SK-N-SH (cell line): ENCODE data around the gene EFEMP2. TPM values are rescaled to one million over a fixed set of nuclear protein-coding genes. Genes with fewer than 3 reads are reported as not detected.
A peak's percentile ranks its signal among the peaks of the same experiment; 100 is the strongest.

ENCODE experiments used
- CTCF ChIA-PET: fragments of 300-600, 350-600 bp; formaldehyde crosslinking; extraction: SDS; loops from one replicate; lab custom pipeline; 2021; lab: Yijun Ruan, JAX
- POLR2A ChIA-PET: fragments of 350-600 bp; sonication (Branson Sonifier 250); formaldehyde crosslinking; extraction: SDS; loops from one replicate; lab custom pipeline; 2020; ENCODE audit warnings: antibody characterized with exemption, inconsistent platforms; lab: Yijun Ruan, JAX
- DNase-seq: peaks from one replicate; pipeline ENCODE4 v3.0.0; 2012
- H2AFZ ChIP-seq: fragments of 200-600 bp; sonication (generic); 2 replicates; pipeline ENCODE4 v1.8.1; 2016; ENCODE audit warnings: antibody characterized with exemption, mild to moderate bottlenecking, low read depth
- H3F3A ChIP-seq: fragments of 200-600 bp; sonication (generic); replicated peaks from 2 replicates; pipeline ENCODE3; 2016; ENCODE audit warnings: antibody characterized with exemption, mild to moderate bottlenecking; ENCODE audit not compliant: insufficient read depth
- H3K27ac ChIP-seq, 2 experiments: fragments of 200-500 bp in 1 of 2; fragments of 200-600 bp in 1 of 2; sonication (Bioruptor generic) in 1 of 2; sonication (generic), shearing (Covaris generic) in 1 of 2; 2 replicates each; pipeline versions ENCODE4 v1.5.1 to v1.6.1; 2014 to 2016; ENCODE audit warnings: low read depth in 2 of 2, inconsistent platforms in 1 of 2, low read length in 1 of 2, mild to moderate bottlenecking in 1 of 2, mixed read lengths in 1 of 2
- H3K27me3 ChIP-seq: fragments of 200-600 bp; sonication (generic), shearing (Covaris generic); 2 replicates; pipeline ENCODE4 v1.6.1; 2016; ENCODE audit warnings: mixed run types; ENCODE audit not compliant: insufficient read depth
- H3K36me3 ChIP-seq, 2 experiments: fragments of 200-500 bp in 1 of 2; fragments of 200-600 bp in 1 of 2; sonication (Bioruptor generic) in 1 of 2; sonication (generic) in 1 of 2; replicated peaks in 1 of 2; 2 replicates each; pipeline versions ENCODE3 to v1.5.1; 2014 to 2016; ENCODE audit warnings: low read length in 1 of 2, mild to moderate bottlenecking in 1 of 2; ENCODE audit not compliant: insufficient read depth in 2 of 2, control insufficient read depth in 1 of 2
- H3K4me1 ChIP-seq, 2 experiments: fragments of 200-500 bp in 1 of 2; fragments of 200-600 bp in 1 of 2; sonication (Bioruptor generic) in 1 of 2; sonication (generic), shearing (Covaris generic) in 1 of 2; 2 replicates each; pipeline versions ENCODE4 v1.5.1 to v1.6.1; 2014 to 2016; ENCODE audit warnings: low read depth in 1 of 2, low read length in 1 of 2, mixed run types in 1 of 2; ENCODE audit not compliant: insufficient read depth in 2 of 2, control insufficient read depth in 1 of 2
- H3K4me2 ChIP-seq: fragments of 200-600 bp; sonication (generic), shearing (Covaris generic); 2 replicates; pipeline ENCODE4 v1.6.1; 2017; ENCODE audit warnings: mixed run types
- H3K4me3 ChIP-seq, 2 experiments: fragments of 200-500 bp in 1 of 2; fragments of 200-600 bp in 1 of 2; sonication (Bioruptor generic) in 1 of 2; sonication (generic), shearing (Covaris generic) in 1 of 2; 2 replicates each; pipeline versions ENCODE4 v1.5.1 to v1.8.1; 2014 to 2016; ENCODE audit warnings: low read depth in 2 of 2, inconsistent platforms in 1 of 2, low read length in 1 of 2, mild to moderate bottlenecking in 1 of 2, mixed read lengths in 1 of 2, moderate library complexity in 1 of 2
- H3K79me2 ChIP-seq: fragments of 200-600 bp; sonication (generic); 2 replicates; pipeline ENCODE4 v1.8.1; 2017; ENCODE audit warnings: mild to moderate bottlenecking; ENCODE audit not compliant: insufficient read depth
- H3K9ac ChIP-seq: fragments of 200-600 bp; sonication (generic); 2 replicates; pipeline ENCODE4 v1.6.1; 2017; ENCODE audit warnings: mixed run types
- H3K9me2 ChIP-seq: fragments of 200-600 bp; sonication (generic); 2 replicates; pipeline ENCODE4 v1.6.1; 2017; ENCODE audit warnings: mixed run types
- H3K9me3 ChIP-seq: fragments of 200-600 bp; sonication (generic); 2 replicates; pipeline ENCODE4 v1.6.1; 2017; ENCODE audit warnings: mixed run types, mild to moderate bottlenecking, moderate library complexity
- H4K20me1 ChIP-seq: fragments of 200-600 bp; sonication (generic); 2 replicates; pipeline ENCODE4 v1.6.1; 2017; ENCODE audit warnings: mild to moderate bottlenecking, mixed run types; ENCODE audit not compliant: insufficient read depth
- CHD2 ChIP-seq: fragments of 150-350 bp; IDR thresholded peaks from 2 replicates; pipeline ENCODE4 v1.6.1; 2018; ENCODE audit warnings: low read length; ENCODE audit not compliant: partially characterized antibody
- EP300 ChIP-seq, 2 experiments: IDR thresholded peaks; 2 replicates each; pipeline versions ENCODE4 v1.4.0 to v1.6.1; 2012; ENCODE audit warnings: borderline replicate concordance in 1 of 2, low read depth in 1 of 2, low read length in 1 of 2
- FOXM1 ChIP-seq: IDR thresholded peaks from 2 replicates; pipeline ENCODE4 v1.4.0; 2012; ENCODE audit warnings: low read depth, mild to moderate bottlenecking
- JUND ChIP-seq: IDR thresholded peaks from 2 replicates; pipeline ENCODE4 v1.4.0; 2012
- MEF2A ChIP-seq: IDR thresholded peaks from 2 replicates; pipeline ENCODE4 v1.4.0; 2012; ENCODE audit warnings: low read depth, borderline replicate concordance
- MXI1 ChIP-seq: IDR thresholded peaks from 2 replicates; pipeline ENCODE4 v1.6.1; 2012; ENCODE audit warnings: mild to moderate bottlenecking, low read depth, low read length, improper control_type of control experiment
- NFIC ChIP-seq: IDR thresholded peaks from 2 replicates; pipeline ENCODE4 v1.4.0; 2012; ENCODE audit warnings: borderline replicate concordance
- NRF1 ChIP-seq: IDR thresholded peaks from 2 replicates; pipeline ENCODE4 v1.6.1; 2012; ENCODE audit warnings: low read depth, mild to moderate bottlenecking, low read length
- POLR2AphosphoS5 ChIP-seq: IDR thresholded peaks from 2 replicates; pipeline ENCODE4 v1.6.1; 2012; ENCODE audit warnings: low read depth, low read length
- RCOR1 ChIP-seq: fragments of 150-350 bp; IDR thresholded peaks from 2 replicates; pipeline ENCODE4 v1.6.1; 2017; ENCODE audit warnings: antibody characterized with exemption, low read length
- RXRA ChIP-seq: IDR thresholded peaks from 2 replicates; pipeline ENCODE4 v1.4.0; 2012; ENCODE audit warnings: low read depth, mild to moderate bottlenecking, borderline replicate concordance
- SMC3 ChIP-seq: IDR thresholded peaks from 2 replicates; pipeline ENCODE4 v1.6.1; 2012; ENCODE audit warnings: low read depth, low read length, improper control_type of control experiment
- TEAD4 ChIP-seq: IDR thresholded peaks from 2 replicates; pipeline ENCODE4 v1.4.0; 2012; ENCODE audit warnings: mild to moderate bottlenecking, borderline replicate concordance; ENCODE audit not compliant: insufficient read depth
- YY1 ChIP-seq: IDR thresholded peaks from 2 replicates; pipeline ENCODE4 v1.4.0; 2012; ENCODE audit warnings: low read depth, mild to moderate bottlenecking
- WGBS: methylation state at CpG from one replicate; pipeline ENCODE4 v1.1.6; 2017; ENCODE audit warnings: low lambda C conversion rate; 5-methylcytosine and 5-hydroxymethylcytosine counted together
- polyA plus RNA-seq, 3 experiments: library from polyadenylated mRNA; depleted of rRNA; stranded (reverse); fragments of >200 nt; gene quantifications; 2 replicates each; pipeline ENCODE4 v1.2.3, GENCODE V29; 2012
- TF ChIP-seq, protein P1 (sequence below): IDR thresholded peaks from 2 replicates; pipeline ENCODE4 v1.4.0; 2012; ENCODE audit warnings: low read depth, borderline replicate concordance
- TF ChIP-seq, protein P2 (sequence below): fragments of 200-600 bp; sonication (generic); IDR thresholded peaks from 2 replicates; pipeline ENCODE4 v1.6.1; 2017; ENCODE audit warnings: antibody characterized with exemption, mild to moderate bottlenecking, moderate library complexity
- TF ChIP-seq, protein P3 (sequence below): IDR thresholded peaks from 2 replicates; pipeline ENCODE4 v1.4.0; 2012; ENCODE audit warnings: low read depth, borderline replicate concordance
- TF ChIP-seq, protein P4 (sequence below): IDR thresholded peaks from 2 replicates; pipeline ENCODE4 v1.4.0; 2012; ENCODE audit warnings: low read depth

The EFEMP2 gene
- polyA plus RNA-seq, 1 of the 3 experiments (the other 2 are of a cell fraction), result 203 TPM

DNA sequence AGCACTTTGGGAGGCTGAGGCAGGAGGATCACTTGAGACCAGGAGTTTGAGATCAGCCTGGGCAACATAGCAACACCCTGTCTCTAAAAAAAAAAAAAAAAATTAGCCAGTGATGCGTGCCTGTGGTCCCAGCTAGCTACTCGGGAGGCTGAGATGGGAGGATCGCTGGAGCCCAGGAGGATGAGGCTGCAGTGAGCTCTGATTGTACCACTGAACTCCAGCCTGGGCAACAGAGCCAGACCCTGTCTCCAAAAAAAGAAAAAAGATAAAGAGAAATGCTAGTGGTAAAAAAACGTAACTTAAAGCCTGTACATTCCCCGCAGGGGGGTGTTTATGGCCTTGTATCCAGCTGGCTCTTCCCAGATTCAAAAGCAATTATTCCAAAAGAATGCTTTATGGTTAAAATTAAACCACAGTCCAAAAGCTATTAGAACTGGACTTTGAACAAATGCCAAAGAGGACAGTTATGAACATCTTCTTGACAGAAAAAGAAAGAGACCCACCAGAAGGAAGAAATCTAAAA is 55.2 kb downstream of the EFEMP2 start:
- ChIA-PET CTCF (interaction anchor here (0.7 to 13.8 kb wide), 35 partner anchors 8 to 405 kb away, joined by 3 to 111 read pairs (median 6); partner anchors contain the start of genes AP5B1, CCDC85B, KAT5 and OVOL1), POLR2A (interaction anchor here (2.9 kb wide), 1 partner anchor 105 kb away, joined by 23 read pairs; the partner anchor contains the start of gene KAT5)
- Histone ChIP-seq H2AFZ (peak overlapping the region; percentile 91), H3K4me2 (peak overlapping the region; percentile 76), H3K9me2 (no peaks in the 10 kb centered on the region), H4K20me1 (no peaks in the 10 kb centered on the region), H3K27me3 (no peaks in the 10 kb centered on the region), H3K4me1 (peaks cover 0 to 3% of the 10 kb centered on the region in 2 experiments; a peak in 1 of 4 replicates), H3K9ac (peak overlapping the region; percentile 63), H3F3A (no peaks in the 10 kb centered on the region), H3K27ac (peak overlapping the region in 1 of 2 experiments; percentile 62; a peak in 1 of 4 replicates), H3K79me2 (no peaks in the 10 kb centered on the region), H3K9me3 (no peaks in the 10 kb centered on the region), H3K4me3 (peak overlapping the region; percentile 62 to 75), H3K36me3 (no peaks in the 10 kb centered on the region)
- 61% methylated on average over 5 of the region's 5 CpGs for WGBS
- TF ChIP-seq YY1 (no peak), JUND (no peak)
- no peak for DNase-seq

DNA sequence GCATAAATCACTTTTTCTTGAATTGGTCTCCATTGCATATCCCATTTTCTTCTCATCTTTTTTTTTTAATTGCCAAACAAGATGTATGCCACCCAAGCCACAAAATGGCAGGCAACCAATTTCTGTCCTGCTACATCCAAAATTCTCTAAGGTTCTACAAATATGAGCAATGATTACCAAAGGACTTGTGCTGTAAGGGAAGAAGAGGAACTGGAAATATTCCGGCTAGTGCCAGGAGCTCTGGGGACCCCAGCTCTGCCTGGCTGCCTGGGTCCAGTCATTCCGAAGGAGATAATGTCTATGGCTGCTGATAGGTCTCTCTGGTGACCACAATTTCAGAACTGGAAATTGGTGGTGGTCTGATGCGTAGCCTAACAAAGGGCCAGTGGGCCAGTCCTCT is 55.9 kb downstream of the EFEMP2 start:
- Histone ChIP-seq H3K9ac (no peak overlapping the region), H4K20me1 (no peaks in the 10 kb centered on the region), H3K27ac (no peak overlapping the region), H3K4me1 (peaks cover 0 to 3% of the 10 kb centered on the region in 2 experiments; a peak in 1 of 4 replicates), H3K36me3 (no peaks in the 10 kb centered on the region), H3F3A (no peaks in the 10 kb centered on the region), H3K4me3 (no peak overlapping the region), H2AFZ (no peak overlapping the region), H3K27me3 (no peaks in the 10 kb centered on the region), H3K79me2 (no peaks in the 10 kb centered on the region), H3K9me2 (no peaks in the 10 kb centered on the region), H3K4me2 (peak overlapping the region; percentile 76; the same call in 1 of the 2 replicates), H3K9me3 (no peaks in the 10 kb centered on the region)
- 95% methylated on average over 2 of the region's 3 CpGs for WGBS
- no peak for DNase-seq
- POLR2A ChIA-PET, result interaction anchor here (2.9 kb wide), 1 partner anchor 105 kb away, joined by 23 read pairs; the partner anchor contains the start of gene KAT5
- TF ChIP-seq MEF2A (no peak), NFIC (no peak), JUND (no peak), POLR2AphosphoS5 (no peak), NRF1 (no peak), FOXM1 (no peak), RCOR1 (no peak), RXRA (no peak), EP300 (IDR thresholded peaks at IDR 0.05; ENCODE audit: borderline replicate concordance in 1 of 2, low read depth in 1 of 2, low read length in 1 of 2) (no peak), SMC3 (no peak), CHD2 (no peak), TEAD4 (no peak), MXI1 (no peak), YY1 (no peak)
- TF ChIP-seq, protein P1, sequence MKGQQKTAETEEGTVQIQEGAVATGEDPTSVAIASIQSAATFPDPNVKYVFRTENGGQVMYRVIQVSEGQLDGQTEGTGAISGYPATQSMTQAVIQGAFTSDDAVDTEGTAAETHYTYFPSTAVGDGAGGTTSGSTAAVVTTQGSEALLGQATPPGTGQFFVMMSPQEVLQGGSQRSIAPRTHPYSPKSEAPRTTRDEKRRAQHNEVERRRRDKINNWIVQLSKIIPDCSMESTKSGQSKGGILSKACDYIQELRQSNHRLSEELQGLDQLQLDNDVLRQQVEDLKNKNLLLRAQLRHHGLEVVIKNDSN, result no peak
- TF ChIP-seq, protein P2, sequence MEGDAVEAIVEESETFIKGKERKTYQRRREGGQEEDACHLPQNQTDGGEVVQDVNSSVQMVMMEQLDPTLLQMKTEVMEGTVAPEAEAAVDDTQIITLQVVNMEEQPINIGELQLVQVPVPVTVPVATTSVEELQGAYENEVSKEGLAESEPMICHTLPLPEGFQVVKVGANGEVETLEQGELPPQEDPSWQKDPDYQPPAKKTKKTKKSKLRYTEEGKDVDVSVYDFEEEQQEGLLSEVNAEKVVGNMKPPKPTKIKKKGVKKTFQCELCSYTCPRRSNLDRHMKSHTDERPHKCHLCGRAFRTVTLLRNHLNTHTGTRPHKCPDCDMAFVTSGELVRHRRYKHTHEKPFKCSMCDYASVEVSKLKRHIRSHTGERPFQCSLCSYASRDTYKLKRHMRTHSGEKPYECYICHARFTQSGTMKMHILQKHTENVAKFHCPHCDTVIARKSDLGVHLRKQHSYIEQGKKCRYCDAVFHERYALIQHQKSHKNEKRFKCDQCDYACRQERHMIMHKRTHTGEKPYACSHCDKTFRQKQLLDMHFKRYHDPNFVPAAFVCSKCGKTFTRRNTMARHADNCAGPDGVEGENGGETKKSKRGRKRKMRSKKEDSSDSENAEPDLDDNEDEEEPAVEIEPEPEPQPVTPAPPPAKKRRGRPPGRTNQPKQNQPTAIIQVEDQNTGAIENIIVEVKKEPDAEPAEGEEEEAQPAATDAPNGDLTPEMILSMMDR, result no peak
- TF ChIP-seq, protein P3, sequence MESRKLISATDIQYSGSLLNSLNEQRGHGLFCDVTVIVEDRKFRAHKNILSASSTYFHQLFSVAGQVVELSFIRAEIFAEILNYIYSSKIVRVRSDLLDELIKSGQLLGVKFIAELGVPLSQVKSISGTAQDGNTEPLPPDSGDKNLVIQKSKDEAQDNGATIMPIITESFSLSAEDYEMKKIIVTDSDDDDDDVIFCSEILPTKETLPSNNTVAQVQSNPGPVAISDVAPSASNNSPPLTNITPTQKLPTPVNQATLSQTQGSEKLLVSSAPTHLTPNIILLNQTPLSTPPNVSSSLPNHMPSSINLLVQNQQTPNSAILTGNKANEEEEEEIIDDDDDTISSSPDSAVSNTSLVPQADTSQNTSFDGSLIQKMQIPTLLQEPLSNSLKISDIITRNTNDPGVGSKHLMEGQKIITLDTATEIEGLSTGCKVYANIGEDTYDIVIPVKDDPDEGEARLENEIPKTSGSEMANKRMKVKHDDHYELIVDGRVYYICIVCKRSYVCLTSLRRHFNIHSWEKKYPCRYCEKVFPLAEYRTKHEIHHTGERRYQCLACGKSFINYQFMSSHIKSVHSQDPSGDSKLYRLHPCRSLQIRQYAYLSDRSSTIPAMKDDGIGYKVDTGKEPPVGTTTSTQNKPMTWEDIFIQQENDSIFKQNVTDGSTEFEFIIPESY, result no peak
- TF ChIP-seq, protein P4, sequence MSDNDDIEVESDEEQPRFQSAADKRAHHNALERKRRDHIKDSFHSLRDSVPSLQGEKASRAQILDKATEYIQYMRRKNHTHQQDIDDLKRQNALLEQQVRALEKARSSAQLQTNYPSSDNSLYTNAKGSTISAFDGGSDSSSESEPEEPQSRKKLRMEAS, result no peak
- CTCF ChIA-PET, result interaction anchor here (0.7 to 13.8 kb wide), 23 partner anchors 12 to 406 kb away, joined by 3 to 111 read pairs (median 10); partner anchors contain the start of genes AP5B1, CCDC85B, KAT5 and OVOL1
